HepG2 (cell line): ENCODE data around the gene FMC1. TPM values are rescaled to one million over a fixed set of nuclear protein-coding genes. Genes with fewer than 3 reads are reported as not detected.

ENCODE experiments used
- BORCS8-MEF2B ChIP-seq: sonication (generic); formaldehyde crosslinking; IDR thresholded peaks from 2 replicates; pipeline ENCODE4 v1.8.0; 2022; ENCODE audit warnings: mild to moderate bottlenecking, missing genetic modification reagents
- DR1 ChIP-seq: sonication (generic); formaldehyde crosslinking; IDR thresholded peaks from 2 replicates; pipeline ENCODE4 v1.8.0; 2021; ENCODE audit warnings: mild to moderate bottlenecking, missing genetic modification reagents, inconsistent platforms
- MEIS2 ChIP-seq: sonication (generic); formaldehyde crosslinking; IDR thresholded peaks from 2 replicates; pipeline ENCODE4 v1.9.0; 2021; ENCODE audit warnings: mild to moderate bottlenecking, missing genetic modification reagents
- NR2F1 ChIP-seq, 2 experiments: fragments of 450-650 bp in 1 of 2; formaldehyde crosslinking in 1 of 2; IDR thresholded peaks; 2 replicates each; pipeline versions ENCODE4 v1.5.0 to v1.6.1; 2016 to 2020; ENCODE audit warnings: mild to moderate bottlenecking in 1 of 2, missing compliant biosample characterization in 1 of 2, missing genetic modification reagents in 1 of 2, moderate library complexity in 1 of 2
- RNF2 ChIP-seq: fragments of 450-650 bp; conservative IDR thresholded peaks from 2 replicates; pipeline ENCODE4 v1.6.1; 2016; ENCODE audit warnings: low read depth
- SP140L ChIP-seq: sonication (generic); formaldehyde crosslinking; IDR thresholded peaks from 2 replicates; pipeline ENCODE4 v1.4.0; 2020; ENCODE audit warnings: missing genetic modification reagents, borderline replicate concordance
- TBL1XR1 ChIP-seq: fragments of 150-350 bp; IDR thresholded peaks from 2 replicates; pipeline ENCODE4 v1.6.1; 2014; ENCODE audit warnings: borderline replicate concordance, low read length; ENCODE audit not compliant: partially characterized antibody
- THAP11 ChIP-seq: IDR thresholded peaks from 2 replicates; pipeline ENCODE4 v1.6.1; 2016; ENCODE audit warnings: missing biosample characterization, missing genetic modification reagents
- ZNF292 ChIP-seq: sonication (generic); formaldehyde crosslinking; IDR thresholded peaks from 2 replicates; pipeline ENCODE4 v1.8.1; 2022; ENCODE audit warnings: mild to moderate bottlenecking, low read depth, missing genetic modification reagents, borderline replicate concordance
- polyA plus RNA-seq, 8 experiments: library from polyadenylated mRNA; depleted of rRNA in 3 of 8; stranded (reverse) in 7 of 8; unstranded in 1 of 8; fragments of >200 nt; fragmentation: Illumina TruSeq in 4 of 8; extraction: Trizol in 4 of 8; gene quantifications; 2 replicates each; pipeline versions ENCODE4 v1.2.1 to v1.2.3, GENCODE V29; 2011 to 2016; ENCODE audit warnings: low read depth in 4 of 8, missing spikeins in 1 of 8, mixed read lengths in 1 of 8; ENCODE audit not compliant: insufficient read depth in 1 of 8
- total RNA-seq, 5 experiments: library from RNA; depleted of rRNA; stranded (reverse); fragments of >200 nt; fragmentation: Illumina TruSeq; extraction: Trizol; gene quantifications; 2 replicates each; pipeline ENCODE4 v1.2.3, GENCODE V29; 2016; ENCODE audit warnings: low read depth in 1 of 5
- TF ChIP-seq, protein P1 (sequence below): sonication (generic); formaldehyde crosslinking; IDR thresholded peaks from 2 replicates; pipeline ENCODE4 v1.8.0; 2022; ENCODE audit warnings: missing genetic modification reagents, mild to moderate bottlenecking, borderline replicate concordance
- TF ChIP-seq, protein P2 (sequence below): sonication (generic); formaldehyde crosslinking; IDR thresholded peaks from one replicate; pipeline ENCODE4 v1.5.1; 2020; ENCODE audit warnings: mild to moderate bottlenecking, missing genetic modification reagents; ENCODE audit errors: not compliant biosample characterization
- TF ChIP-seq, protein P3 (sequence below): IDR thresholded peaks from 2 replicates; pipeline ENCODE4 v1.6.1; 2012; ENCODE audit warnings: inconsistent platforms
- TF ChIP-seq, protein P4 (sequence below): sonication (generic); formaldehyde crosslinking; IDR thresholded peaks from 2 replicates; pipeline ENCODE4 v1.4.0; 2020; ENCODE audit warnings: missing genetic modification reagents
- TF ChIP-seq, protein P5 (sequence below): sonication (generic); formaldehyde crosslinking; IDR thresholded peaks from 2 replicates; pipeline ENCODE4 v1.4.0; 2020; ENCODE audit warnings: mild to moderate bottlenecking, missing genetic modification reagents

Gene FMC1
- total and polyA plus RNA-seq, 2 of the 13 experiments (the other 11 are each of a cell fraction or from before 2014, with no cell fraction given): 39.2 to 50.7 TPM

DNA sequence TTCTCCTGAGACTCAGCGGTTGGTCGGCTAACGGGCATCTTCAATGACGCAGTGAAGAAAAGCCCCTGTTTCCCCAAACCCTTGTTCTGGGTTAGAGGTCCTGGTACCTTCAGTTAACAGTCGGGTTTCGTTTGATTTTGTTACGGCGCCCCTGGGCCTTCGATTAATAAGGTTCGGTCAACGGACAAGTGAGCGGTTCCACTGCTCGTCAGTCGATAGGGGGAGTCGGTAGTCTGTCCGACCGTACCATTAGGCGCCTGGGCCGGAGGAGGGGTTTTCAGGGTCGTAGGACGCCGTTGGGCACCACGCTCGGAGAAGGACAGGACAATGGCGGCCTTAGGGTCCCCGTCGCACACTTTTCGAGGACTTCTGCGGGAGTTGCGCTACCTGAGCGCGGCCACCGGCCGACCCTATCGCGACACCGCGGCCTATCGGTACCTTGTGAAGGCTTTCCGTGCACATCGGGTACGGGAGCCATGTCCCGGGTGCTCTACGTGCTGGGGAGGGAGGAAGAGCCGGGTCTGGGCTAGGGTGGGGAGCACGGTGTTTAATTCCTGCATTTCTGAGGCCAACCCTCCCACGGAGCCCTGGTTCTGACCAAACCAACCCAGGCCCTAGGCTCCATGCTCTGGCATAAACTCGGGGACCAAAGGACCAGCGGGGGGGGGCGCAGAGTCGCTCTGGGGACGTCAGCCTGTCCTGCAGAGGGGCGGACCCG is at the start of gene FMC1 (continued):
- TF ChIP-seq, protein P1, sequence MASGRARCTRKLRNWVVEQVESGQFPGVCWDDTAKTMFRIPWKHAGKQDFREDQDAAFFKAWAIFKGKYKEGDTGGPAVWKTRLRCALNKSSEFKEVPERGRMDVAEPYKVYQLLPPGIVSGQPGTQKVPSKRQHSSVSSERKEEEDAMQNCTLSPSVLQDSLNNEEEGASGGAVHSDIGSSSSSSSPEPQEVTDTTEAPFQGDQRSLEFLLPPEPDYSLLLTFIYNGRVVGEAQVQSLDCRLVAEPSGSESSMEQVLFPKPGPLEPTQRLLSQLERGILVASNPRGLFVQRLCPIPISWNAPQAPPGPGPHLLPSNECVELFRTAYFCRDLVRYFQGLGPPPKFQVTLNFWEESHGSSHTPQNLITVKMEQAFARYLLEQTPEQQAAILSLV (CRISPR knock-in tag): peak; percentile 86; the same call in 1 of the 2 replicates
- TF ChIP-seq ZNF292 (CRISPR knock-in tag) (peak; percentile 42), TBL1XR1 (peak; percentile 24), BORCS8-MEF2B (CRISPR knock-in tag) (peak; percentile 89), THAP11 (CRISPR knock-in tag) (peak; percentile 66; the same call in 1 of the 2 replicates), DR1 (CRISPR knock-in tag) (peak; percentile 56), NR2F1 (CRISPR knock-in tag; IDR thresholded peaks at IDR 0.05) (peak in 1 of 2 experiments; percentile 42; a peak in 1 of 4 replicates), MEIS2 (peak; percentile 34; the same call in 1 of the 2 replicates), SP140L (CRISPR knock-in tag) (no peak), RNF2 (no peak)
- TF ChIP-seq, protein P2, sequence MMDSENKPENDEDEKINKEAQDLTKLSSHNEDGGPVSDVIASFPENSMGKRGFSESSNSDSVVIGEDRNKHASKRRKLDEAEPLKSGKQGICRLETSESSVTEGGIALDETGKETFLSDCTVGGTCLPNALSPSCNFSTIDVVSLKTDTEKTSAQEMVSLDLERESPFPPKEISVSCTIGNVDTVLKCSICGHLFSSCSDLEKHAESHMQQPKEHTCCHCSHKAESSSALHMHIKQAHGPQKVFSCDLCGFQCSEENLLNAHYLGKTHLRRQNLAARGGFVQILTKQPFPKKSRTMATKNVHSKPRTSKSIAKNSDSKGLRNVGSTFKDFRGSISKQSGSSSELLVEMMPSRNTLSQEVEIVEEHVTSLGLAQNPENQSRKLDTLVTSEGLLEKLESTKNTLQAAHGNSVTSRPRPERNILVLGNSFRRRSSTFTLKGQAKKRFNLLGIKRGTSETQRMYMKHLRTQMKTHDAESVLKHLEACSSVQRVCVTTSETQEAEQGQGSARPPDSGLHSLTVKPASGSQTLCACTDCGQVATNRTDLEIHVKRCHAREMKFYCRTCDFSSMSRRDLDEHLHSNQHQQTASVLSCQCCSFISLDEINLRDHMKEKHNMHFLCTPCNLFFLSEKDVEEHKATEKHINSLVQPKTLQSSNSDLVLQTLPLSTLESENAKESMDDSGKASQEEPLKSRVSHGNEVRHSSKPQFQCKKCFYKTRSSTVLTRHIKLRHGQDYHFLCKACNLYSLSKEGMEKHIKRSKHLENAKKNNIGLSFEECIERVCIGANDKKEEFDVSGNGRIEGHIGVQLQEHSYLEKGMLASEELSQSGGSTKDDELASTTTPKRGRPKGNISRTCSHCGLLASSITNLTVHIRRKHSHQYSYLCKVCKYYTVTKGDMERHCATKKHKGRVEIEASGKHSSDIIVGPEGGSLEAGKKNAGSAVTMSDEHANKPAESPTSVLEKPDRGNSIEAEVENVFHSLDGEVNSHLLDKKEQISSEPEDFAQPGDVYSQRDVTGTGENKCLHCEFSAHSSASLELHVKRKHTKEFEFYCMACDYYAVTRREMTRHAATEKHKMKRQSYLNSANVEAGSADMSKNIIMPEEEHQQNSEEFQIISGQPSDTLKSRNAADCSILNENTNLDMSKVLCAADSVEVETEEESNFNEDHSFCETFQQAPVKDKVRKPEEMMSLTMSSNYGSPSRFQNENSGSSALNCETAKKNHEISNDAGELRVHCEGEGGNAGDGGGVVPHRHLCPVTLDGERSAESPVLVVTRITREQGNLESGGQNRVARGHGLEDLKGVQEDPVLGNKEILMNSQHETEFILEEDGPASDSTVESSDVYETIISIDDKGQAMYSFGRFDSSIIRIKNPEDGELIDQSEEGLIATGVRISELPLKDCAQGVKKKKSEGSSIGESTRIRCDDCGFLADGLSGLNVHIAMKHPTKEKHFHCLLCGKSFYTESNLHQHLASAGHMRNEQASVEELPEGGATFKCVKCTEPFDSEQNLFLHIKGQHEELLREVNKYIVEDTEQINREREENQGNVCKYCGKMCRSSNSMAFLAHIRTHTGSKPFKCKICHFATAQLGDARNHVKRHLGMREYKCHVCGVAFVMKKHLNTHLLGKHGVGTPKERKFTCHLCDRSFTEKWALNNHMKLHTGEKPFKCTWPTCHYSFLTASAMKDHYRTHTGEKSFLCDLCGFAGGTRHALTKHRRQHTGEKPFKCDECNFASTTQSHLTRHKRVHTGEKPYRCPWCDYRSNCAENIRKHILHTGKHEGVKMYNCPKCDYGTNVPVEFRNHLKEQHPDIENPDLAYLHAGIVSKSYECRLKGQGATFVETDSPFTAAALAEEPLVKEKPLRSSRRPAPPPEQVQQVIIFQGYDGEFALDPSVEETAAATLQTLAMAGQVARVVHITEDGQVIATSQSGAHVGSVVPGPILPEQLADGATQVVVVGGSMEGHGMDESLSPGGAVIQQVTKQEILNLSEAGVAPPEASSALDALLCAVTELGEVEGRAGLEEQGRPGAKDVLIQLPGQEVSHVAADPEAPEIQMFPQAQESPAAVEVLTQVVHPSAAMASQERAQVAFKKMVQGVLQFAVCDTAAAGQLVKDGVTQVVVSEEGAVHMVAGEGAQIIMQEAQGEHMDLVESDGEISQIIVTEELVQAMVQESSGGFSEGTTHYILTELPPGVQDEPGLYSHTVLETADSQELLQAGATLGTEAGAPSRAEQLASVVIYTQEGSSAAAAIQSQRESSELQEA (CRISPR knock-in tag): peak; percentile 66
- TF ChIP-seq, protein P3, sequence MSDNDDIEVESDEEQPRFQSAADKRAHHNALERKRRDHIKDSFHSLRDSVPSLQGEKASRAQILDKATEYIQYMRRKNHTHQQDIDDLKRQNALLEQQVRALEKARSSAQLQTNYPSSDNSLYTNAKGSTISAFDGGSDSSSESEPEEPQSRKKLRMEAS: peak; percentile 35; the same call in 1 of the 2 replicates
- TF ChIP-seq, protein P4, sequence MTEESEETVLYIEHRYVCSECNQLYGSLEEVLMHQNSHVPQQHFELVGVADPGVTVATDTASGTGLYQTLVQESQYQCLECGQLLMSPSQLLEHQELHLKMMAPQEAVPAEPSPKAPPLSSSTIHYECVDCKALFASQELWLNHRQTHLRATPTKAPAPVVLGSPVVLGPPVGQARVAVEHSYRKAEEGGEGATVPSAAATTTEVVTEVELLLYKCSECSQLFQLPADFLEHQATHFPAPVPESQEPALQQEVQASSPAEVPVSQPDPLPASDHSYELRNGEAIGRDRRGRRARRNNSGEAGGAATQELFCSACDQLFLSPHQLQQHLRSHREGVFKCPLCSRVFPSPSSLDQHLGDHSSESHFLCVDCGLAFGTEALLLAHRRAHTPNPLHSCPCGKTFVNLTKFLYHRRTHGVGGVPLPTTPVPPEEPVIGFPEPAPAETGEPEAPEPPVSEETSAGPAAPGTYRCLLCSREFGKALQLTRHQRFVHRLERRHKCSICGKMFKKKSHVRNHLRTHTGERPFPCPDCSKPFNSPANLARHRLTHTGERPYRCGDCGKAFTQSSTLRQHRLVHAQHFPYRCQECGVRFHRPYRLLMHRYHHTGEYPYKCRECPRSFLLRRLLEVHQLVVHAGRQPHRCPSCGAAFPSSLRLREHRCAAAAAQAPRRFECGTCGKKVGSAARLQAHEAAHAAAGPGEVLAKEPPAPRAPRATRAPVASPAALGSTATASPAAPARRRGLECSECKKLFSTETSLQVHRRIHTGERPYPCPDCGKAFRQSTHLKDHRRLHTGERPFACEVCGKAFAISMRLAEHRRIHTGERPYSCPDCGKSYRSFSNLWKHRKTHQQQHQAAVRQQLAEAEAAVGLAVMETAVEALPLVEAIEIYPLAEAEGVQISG: peak; percentile 74; the same call in 1 of the 2 replicates
- TF ChIP-seq, protein P5, sequence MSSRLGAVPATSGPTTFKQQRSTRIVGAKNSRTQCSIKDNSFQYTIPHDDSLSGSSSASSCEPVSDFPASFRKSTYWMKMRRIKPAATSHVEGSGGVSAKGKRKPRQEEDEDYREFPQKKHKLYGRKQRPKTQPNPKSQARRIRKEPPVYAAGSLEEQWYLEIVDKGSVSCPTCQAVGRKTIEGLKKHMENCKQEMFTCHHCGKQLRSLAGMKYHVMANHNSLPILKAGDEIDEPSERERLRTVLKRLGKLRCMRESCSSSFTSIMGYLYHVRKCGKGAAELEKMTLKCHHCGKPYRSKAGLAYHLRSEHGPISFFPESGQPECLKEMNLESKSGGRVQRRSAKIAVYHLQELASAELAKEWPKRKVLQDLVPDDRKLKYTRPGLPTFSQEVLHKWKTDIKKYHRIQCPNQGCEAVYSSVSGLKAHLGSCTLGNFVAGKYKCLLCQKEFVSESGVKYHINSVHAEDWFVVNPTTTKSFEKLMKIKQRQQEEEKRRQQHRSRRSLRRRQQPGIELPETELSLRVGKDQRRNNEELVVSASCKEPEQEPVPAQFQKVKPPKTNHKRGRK (CRISPR knock-in tag): 0 out of 2 replicates have a peak, but pooled peaks have one; percentile 45
